ENCODE data around the gene ZBTB34.

DNA sequence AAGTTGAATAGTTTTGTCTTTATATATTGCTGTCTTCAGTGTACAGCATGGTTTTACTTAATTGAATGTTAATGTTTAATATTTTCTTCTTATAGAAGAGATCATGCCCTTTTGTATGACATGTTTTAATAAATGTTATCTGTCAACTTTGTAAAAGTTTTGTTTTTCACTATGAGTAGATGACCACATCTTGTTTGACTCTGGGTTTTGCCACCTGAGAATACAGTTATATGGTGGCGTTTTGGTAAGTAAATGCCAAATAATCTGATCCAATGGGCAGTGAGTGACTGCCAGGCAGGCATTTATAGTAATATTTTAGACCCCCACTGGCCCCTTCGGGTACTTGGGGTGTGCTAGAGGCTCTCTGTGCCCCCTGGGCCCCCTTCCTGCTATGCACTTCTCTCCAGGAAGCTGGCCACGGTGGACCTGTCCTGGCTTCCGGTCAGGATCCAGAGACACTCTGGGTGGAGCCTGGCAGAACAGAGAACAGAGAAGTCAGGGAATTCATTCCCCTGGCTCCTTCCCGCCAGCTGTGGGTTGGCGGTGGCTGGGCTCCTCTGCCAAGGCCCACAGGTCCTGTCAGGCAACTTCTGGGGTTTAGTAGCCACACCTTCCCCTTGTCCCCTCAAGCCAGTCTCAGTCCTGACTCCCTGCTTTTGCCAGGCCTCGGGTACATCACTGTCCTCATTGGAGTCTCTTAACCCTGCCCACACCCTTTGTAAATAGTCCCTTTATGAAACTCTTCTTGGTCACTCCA, 22.2 kb upstream of the ZBTB34 start:
- TF ChIP-seq, protein P1, sequence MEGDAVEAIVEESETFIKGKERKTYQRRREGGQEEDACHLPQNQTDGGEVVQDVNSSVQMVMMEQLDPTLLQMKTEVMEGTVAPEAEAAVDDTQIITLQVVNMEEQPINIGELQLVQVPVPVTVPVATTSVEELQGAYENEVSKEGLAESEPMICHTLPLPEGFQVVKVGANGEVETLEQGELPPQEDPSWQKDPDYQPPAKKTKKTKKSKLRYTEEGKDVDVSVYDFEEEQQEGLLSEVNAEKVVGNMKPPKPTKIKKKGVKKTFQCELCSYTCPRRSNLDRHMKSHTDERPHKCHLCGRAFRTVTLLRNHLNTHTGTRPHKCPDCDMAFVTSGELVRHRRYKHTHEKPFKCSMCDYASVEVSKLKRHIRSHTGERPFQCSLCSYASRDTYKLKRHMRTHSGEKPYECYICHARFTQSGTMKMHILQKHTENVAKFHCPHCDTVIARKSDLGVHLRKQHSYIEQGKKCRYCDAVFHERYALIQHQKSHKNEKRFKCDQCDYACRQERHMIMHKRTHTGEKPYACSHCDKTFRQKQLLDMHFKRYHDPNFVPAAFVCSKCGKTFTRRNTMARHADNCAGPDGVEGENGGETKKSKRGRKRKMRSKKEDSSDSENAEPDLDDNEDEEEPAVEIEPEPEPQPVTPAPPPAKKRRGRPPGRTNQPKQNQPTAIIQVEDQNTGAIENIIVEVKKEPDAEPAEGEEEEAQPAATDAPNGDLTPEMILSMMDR (IDR thresholded peaks at IDR 0.05; ENCODE audit: low read length) = no peak
- TF ChIP-seq EZH2 (IDR thresholded peaks at IDR 0.05; ENCODE audit: borderline replicate concordance, low read length) = no peak
